Esophagus muscularis mucosa (tissue), 4 donors: Measurements from ENCODE around the gene CYSLTR2. TPM values are rescaled to one million over a fixed set of nuclear protein-coding genes. Genes with fewer than 3 reads are reported as not detected.

ENCODE experiments used
- DNase-seq: peaks from one replicate; pipeline ENCODE4 v3.0.0-alpha.2; 2017; ENCODE audit errors: extremely low spot score
- H3K27ac ChIP-seq, 4 donors: fragments of 200-600 bp; sonication (generic); replicated peaks in 1 of 4; 1 replicate in 3 of 4; 2 replicates in 1 of 4; pipeline ENCODE4 v1.5.1; 2016 to 2019; ENCODE audit warnings: mild to moderate bottlenecking in 1 of 4
- H3K27me3 ChIP-seq, 4 donors: fragments of 200-600 bp; sonication (generic); one replicate each; pipeline versions ENCODE4 v1.5.1 to v1.6.0; 2016 to 2019
- H3K36me3 ChIP-seq, 4 donors: fragments of 200-600 bp; sonication (generic); one replicate each; pipeline ENCODE4 v1.5.1; 2016 to 2019
- H3K4me1 ChIP-seq, 4 donors: fragments of 200-600 bp; sonication (generic); one replicate each; pipeline ENCODE4 v1.5.1; 2016 to 2019
- H3K4me3 ChIP-seq, 4 donors: fragments of 200-600 bp; sonication (generic); 1 replicate in 2 of 4; 2 replicates in 2 of 4; pipeline ENCODE4 v1.5.1; 2016 to 2019; ENCODE audit warnings: mild to moderate bottlenecking in 4 of 4, moderate library complexity in 1 of 4
- H3K9me3 ChIP-seq, 4 donors: fragments of 200-600 bp; sonication (generic); 1 replicate in 3 of 4; 2 replicates in 1 of 4; pipeline ENCODE4 v1.5.1; 2016 to 2019
- CTCF ChIP-seq, 3 experiments: fragments of 200-600 bp in 2 of 3; fragments of 450-650 bp in 1 of 3; sonication (generic) in 2 of 3; IDR thresholded peaks; one replicate each; pipeline ENCODE4 v1.5.1; 2017 to 2019; ENCODE audit warnings: antibody characterized with exemption in 3 of 3, mild to moderate bottlenecking in 2 of 3, moderate library complexity in 1 of 3
- EP300 ChIP-seq: sonication (generic); formaldehyde crosslinking; IDR thresholded peaks from one replicate; pipeline ENCODE4 v1.6.1; 2017; ENCODE audit warnings: antibody characterized with exemption
- POLR2A ChIP-seq: fragments of 450-650 bp; IDR thresholded peaks from one replicate; pipeline ENCODE4 v1.6.1; 2017; ENCODE audit warnings: antibody characterized with exemption, moderate library complexity, mild to moderate bottlenecking, low read depth
- POLR2AphosphoS5 ChIP-seq, 2 donors: sonication (generic); formaldehyde crosslinking; IDR thresholded peaks; one replicate each; pipeline ENCODE4 v1.6.1; 2017; ENCODE audit warnings: antibody characterized with exemption in 2 of 2
- WGBS: methylation state at CpG from one replicate; pipeline ENCODE4 v1.1.5; 2018; 5-methylcytosine and 5-hydroxymethylcytosine counted together
- intact Hi-C: fragments of 100-400 bp; cut with DNase I; formaldehyde crosslinking; loops from one replicate; pipeline ENCODE4 v1.15.1; 2023
- total RNA-seq, 4 donors: library from RNA; depleted of rRNA; stranded (reverse); fragments of >200 nt; gene quantifications; one replicate each; pipeline versions ENCODE4 v1.1.0 to v1.2.1, GENCODE V29; 2016

CYSLTR2 gene
- total RNA-seq, 4 donors from 2014 or later = 0.83 to 4.2 (median 1.2) TPM

GRCh38 chr13:48728876-48729275, 75.1 kb downstream of the CYSLTR2 start:
- H3K27ac ChIP-seq = no peak overlapping the region
- DNase-seq = no peak
- no peaks in the 10 kb centered on the region for H3K9me3 ChIP-seq
- no peaks in the 10 kb centered on the region for H3K36me3 ChIP-seq
- 85% methylated on average over 4 of the region's 4 CpGs for WGBS
- intact Hi-C loops = no loop called here
- no peaks in the 10 kb centered on the region for H3K27me3 ChIP-seq
- TF ChIP-seq CTCF (IDR thresholded peaks at IDR 0.05) = no peak
- no peak for TF ChIP-seq POLR2A
- TF ChIP-seq POLR2AphosphoS5 (IDR thresholded peaks at IDR 0.05) = no peak
- no peak for TF ChIP-seq EP300
- no peak overlapping the region for H3K4me3 ChIP-seq
- peaks cover 0 to 20% (median 7%) of the 10 kb centered on the region in 4 donors for H3K4me1 ChIP-seq

GRCh38 chr13:48729856-48730255, 76.1 kb downstream of the CYSLTR2 start:
- DNase-seq = no peak
- no peak overlapping the region for H3K4me3 ChIP-seq
- no peak overlapping the region for H3K27ac ChIP-seq
- no peaks in the 10 kb centered on the region for H3K36me3 ChIP-seq
- H3K27me3 ChIP-seq = no peaks in the 10 kb centered on the region
- 99% methylated on average over 4 of the region's 4 CpGs for WGBS
- no peaks in the 10 kb centered on the region for H3K9me3 ChIP-seq
- no peak for TF ChIP-seq POLR2AphosphoS5 (IDR thresholded peaks at IDR 0.05)
- no peak for TF ChIP-seq POLR2A
- no peak for TF ChIP-seq EP300
- TF ChIP-seq CTCF (IDR thresholded peaks at IDR 0.05) = no peak
- H3K4me1 ChIP-seq = peaks cover 0 to 20% (median 7%) of the 10 kb centered on the region in 4 donors
- intact Hi-C loops = no loop called here

GRCh38 chr13:48731001-48731658, 77.4 kb downstream of the CYSLTR2 start:
- intact Hi-C loops = no loop called here
- WGBS = 31% methylated on average over 6 of the region's 6 CpGs

DNA sequence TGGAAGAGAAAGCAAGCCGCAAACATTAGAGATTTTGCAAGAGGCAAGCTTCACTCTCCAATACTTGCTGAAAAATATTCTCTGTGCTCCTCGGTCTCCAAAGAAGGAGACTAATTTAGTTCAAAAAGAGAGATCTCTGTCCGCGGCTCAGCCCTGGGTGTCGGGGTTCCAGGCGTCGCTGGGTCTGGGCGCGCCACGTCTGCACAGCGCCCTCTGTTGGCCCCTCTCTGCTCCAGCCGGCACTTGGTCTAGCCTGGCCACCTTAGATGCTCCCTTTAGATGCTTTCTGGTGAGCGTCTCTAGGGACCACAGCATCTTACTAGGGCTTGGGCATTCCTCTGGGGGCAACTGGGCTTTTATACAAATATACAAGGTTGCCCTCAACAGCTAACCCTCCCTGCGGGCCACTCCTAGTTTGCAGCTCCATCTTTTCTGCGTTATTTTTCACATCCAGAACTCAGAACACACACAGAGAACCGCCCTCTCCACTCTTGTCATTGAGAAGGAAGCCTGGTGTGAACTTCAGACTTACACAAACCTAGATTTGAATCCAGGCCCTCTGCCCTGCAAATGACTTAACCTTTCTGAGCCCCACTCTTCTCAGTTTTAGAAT, 78.3 kb downstream of the CYSLTR2 start:
- intact Hi-C loops = no loop called here
- Histone ChIP-seq H3K27me3 (no peaks in the 10 kb centered on the region), H3K36me3 (no peaks in the 10 kb centered on the region), H3K9me3 (no peaks in the 10 kb centered on the region), H3K27ac (no peak overlapping the region), H3K4me1 (peaks cover 0 to 15% (median 7%) of the 10 kb centered on the region in 4 donors), H3K4me3 (peak overlapping the region in 1 of 4 donors; percentile 20)
- WGBS = 42% methylated on average over 16 of the region's 16 CpGs
- no peak for TF ChIP-seq POLR2A
- no peak for TF ChIP-seq EP300
- peak; percentile 42 to 54 (median 43) for TF ChIP-seq CTCF (IDR thresholded peaks at IDR 0.05)
- no peak for TF ChIP-seq POLR2AphosphoS5 (IDR thresholded peaks at IDR 0.05)
- DNase-seq = no peak

More at GRCh38 chr13:48731001-48731658, 77.4 kb downstream of the CYSLTR2 start:
- Histone ChIP-seq H3K4me1 (peaks cover 0 to 20% (median 7%) of the 10 kb centered on the region in 4 donors), H3K4me3 (no peak overlapping the region), H3K9me3 (no peaks in the 10 kb centered on the region), H3K27ac (peak overlapping the region in 1 of 4 donors; percentile 7), H3K27me3 (no peaks in the 10 kb centered on the region), H3K36me3 (no peaks in the 10 kb centered on the region)
- TF ChIP-seq POLR2AphosphoS5 (IDR thresholded peaks at IDR 0.05) (no peak), POLR2A (no peak), CTCF (IDR thresholded peaks at IDR 0.05) (no peak), EP300 (no peak)
- DNase-seq = no peak
